SW 1271 (cell line): ENCODE data around the gene NEURL3.

Experiments used
- DNase-seq, 2 experiments: peaks; one replicate each; lab custom pipeline; 2025; lab: John Stamatoyannopoulos, UW

NEURL3 gene

DNA sequence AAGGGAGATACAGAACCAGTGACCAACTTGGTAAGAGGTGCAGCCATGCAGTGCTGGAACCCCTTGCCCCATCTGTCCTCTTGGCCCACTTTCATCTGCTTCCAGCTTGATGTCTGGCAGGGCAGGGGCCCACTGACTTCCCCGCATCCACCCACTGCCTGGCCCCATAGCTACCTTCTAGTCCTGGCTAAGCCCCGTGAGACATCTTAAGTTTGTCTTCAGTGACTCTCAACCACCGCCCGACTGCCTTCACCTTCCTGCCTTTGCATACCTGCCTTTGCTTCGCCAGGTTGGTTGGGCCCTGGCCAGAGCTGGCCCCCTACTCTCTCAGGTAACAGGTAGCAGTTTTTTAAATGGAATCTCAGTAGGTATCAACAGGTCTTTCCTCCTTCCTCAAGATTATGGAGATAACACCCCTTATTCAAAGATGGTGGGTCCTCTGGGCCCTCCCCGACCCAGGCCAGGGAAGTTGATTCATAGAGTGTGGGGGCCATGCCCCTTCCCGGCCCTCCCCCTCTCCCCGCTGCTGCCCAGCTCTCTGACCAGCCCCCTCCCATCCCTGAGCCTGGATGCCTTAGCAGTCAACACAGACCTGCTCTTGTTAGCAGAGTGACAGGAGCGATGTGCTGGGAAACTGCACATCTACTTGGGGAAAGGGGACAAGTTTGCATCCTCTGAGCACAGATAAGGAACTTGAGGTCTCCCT lies 34.2 kb upstream of the NEURL3 start:
- DNase-seq: no peak

- no peak for DNase-seq
Measured at GRCh38 chr2:96538487-96539214, 33.5 kb upstream of the NEURL3 start.

DNA sequence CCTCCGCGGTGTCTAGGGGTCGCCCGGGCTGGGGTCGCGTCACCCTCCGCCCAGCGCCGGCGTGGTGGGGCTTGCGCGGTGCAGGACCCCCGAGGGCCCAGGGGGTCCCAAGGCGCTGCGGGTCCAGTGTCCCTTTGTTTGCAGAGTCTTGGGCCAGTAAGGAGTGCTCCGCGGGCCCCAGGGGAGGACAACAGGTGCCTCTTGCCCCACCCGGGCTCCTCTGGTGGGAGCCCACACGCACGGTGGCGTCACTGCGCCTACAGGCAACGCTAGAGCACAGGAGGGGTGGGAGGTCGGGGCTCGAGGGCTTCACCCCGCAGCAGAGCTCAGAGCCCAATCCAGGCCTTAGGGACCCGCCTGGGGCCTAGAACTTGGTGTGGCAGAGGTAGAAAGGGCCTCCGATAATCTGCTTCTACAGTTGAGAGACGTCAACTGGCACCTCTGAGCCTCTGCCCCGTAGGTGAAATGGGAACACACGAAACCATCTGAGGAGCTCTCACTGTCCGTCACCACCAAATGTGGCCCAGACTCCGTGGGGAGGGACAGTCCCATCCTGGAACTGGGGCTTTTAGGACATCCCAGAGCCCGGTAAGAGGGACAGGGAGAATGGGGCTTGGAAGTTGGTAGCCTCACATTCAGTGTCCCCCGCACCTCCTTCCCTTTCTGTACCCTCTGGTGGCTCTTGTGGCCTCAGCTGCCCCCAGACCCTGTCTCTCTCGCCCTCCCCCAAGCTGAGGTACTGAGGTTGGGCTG lies 32.8 kb upstream of the NEURL3 start:
- no peak for DNase-seq

GRCh38 chr2:96537066-96537733 lies 32.0 kb upstream of the NEURL3 start:
- peak in 1 of 2 experiments; percentile 54 for DNase-seq

GRCh38 chr2:96536445-96537065 lies 31.4 kb upstream of the NEURL3 start, which contains the start of gene ARID5A:
Gene ARID5A, plus strand, starts transcription at chr2:96536752. Its CDS starts 75 bp downstream, at chr2:96536827.
- DNase-seq: peak; percentile 83 to 86

DNA sequence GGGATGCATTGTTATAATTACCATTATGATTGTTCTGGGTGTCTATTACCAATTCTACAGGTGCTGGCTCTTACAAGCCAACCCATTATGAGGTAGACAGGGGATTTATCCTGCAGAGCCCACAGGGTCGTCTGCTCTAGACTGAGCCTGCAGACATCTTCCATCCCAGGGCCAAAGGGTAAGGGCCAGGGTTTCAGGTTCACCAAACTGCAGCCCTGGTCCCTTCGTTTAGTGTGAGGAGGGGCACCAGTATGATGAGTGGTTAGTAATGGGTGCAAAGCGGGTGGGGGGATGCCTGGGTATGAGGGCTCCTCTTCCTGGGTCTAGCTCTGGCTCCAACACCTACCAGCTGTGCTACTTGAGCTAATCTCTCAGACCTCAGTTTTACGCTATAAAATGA lies 30.2 kb upstream of the NEURL3 start:
- DNase-seq: no peak

DNA sequence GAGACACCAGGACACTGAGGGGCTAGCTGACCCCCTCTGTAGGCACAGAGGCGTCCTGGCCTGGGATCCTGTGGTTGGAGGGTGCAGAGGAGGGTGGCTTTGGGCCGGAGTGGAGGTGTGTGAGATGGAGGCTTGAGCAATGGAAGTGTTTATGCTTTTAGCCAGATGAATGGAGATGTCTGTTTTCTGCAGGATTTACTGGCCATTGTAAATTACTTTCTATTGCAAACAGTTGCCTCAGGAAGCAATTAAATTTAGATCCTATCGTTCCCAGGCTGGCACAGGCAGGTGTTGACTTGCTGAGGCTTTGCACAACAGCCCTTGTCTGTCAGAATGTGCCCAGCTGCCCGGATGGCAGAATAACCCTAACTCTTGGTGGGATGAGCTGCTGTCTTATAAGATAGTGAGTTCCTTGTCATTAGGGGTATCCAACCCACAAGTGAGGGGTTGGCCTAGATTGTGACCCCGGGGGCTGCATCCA lies 29.6 kb upstream of the NEURL3 start:
- no peak for DNase-seq

DNA sequence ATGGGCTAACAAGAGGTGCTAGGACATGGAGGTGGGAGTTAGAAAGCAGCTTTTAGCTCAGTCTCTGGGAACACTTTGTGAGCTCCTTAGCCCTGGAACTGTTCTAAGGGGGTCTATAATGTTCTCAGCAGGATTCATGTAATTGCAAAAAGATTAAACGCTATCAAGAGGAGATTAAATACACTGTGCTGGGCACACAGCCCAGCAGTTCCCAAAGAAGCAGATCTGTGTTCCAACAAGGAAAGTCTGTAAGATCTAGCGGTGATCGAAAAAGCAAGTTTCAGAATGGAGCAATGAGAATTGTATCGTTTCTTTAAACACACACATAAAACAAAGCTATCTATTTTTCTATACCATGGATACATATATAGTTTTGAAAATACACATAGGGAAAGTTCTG lies 29.0 kb upstream of the NEURL3 start:
- no peak for DNase-seq

- no peak for DNase-seq
Measured at GRCh38 chr2:96533292-96534073, 28.3 kb upstream of the NEURL3 start.

DNA sequence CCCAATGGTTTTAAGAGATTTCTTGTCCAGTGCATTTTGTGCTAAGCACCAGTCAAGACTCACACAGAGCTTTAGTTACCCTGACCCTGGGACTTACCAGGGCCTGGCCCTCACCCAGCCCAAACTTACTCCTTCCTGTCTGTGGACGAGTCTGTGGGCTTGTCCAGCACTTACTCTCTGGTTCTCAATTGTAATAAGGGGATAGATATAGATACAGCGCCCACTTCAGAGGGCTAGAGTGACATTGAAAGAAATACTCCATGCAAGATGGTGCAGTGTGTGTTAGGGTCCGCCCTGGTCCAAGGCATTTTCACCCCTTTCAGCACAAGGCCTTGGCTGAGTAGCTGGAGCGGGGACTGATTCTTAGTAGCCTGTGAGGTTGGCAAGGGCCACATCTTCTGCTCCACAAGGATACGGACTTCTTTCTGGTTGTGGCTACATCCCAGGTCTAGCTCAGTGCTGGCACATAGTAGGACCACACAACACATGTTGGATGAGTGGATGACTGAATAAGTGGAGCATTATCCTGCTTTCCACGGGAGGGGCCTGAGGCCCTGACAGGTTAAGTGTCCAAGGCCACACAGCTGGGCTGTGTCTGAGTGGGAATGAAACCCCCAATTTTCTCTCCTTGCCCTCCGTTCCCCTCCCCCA lies 27.6 kb upstream of the NEURL3 start:
- no peak for DNase-seq

DNA sequence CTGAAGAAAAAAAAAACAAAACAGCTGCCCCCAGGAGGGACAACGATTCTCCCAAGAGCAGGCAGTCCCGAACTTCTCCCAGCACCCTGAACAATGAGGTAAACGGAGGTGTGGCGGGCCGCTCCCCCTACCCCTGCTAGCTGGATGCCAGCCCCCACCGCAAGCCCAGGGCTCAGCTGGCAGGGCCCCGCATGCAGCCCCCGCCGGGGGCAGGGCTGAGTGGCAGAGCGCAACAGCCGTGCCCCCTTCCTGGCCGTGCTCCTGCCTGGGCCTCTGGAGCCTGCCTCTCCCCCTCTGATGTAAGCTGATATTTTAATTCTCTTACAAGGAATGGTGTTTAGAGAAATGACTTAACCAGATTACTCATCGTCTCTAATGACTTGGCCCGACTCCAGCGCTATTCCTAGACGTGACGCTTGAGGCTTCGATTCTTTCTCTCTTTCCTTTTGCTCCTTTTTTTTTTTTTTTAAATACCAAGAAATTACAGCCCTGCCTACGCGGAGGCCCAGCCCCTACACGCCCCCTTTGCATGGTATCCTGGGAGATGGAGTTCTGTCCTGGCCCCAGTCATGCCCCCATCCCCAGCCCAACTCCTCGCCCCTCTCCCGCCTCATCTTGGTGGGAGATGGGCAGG lies 26.8 kb upstream of the NEURL3 start:
- DNase-seq: peak; percentile 80 to 95

- no peak for DNase-seq
Measured at GRCh38 chr2:96531366-96531765, 26.2 kb upstream of the NEURL3 start.

DNA sequence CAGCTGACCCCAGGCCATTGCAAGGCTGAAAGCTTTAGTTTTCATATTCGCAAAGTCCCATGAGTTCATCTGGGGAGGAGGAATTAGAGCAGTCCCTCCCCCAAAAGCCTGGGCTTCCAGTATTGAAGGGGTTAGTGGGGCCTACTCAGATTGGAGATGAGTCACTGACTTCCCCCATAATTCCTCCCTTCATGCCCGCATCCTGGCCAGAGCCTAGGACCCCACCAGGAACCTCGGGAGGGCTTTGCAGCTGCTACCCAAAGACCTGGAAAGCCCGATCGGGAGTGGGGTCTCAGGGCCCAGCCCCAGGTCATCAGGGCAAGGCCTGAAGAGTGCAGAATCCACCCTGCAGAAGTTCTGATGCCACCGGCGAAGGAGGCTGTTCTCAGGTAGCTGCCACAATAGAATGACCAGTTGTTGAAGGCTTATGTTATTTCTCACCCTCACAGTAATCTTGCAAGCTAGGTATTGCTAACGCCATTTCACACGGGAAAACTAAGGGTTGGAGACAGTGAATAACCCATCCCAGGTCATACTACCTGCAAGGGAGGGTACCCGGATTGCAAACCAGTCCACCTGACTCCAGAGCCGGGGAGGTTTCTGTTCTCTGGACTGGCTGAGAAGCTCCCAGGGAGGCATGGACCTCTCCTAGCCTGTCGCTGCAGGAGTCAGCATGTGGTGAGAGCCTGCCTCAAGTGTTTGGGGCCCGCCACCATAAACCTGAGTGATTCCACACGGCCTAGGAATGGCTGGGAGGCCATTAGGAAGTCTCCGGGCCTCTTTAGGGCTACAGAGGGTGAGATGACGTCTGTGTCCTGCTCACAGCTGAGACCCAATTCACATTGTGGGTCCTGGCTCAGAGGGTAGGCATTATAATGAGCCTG lies 25.6 kb upstream of the NEURL3 start:
- no peak for DNase-seq

DNA sequence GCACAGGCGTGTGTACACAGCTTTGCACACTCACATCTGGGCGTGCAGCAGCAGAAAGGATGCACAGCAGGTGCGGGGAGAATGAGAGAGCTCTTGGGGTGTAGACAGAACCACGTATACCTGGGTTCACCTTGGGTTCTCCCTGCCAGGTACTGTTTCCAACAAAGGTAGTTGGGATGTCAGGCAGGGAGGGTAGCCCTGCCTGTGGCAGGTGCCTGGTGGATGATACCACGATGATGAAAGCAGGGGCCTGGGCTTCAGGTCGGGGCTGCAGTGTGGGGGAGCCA lies 24.9 kb upstream of the NEURL3 start:
- no peak for DNase-seq

DNA sequence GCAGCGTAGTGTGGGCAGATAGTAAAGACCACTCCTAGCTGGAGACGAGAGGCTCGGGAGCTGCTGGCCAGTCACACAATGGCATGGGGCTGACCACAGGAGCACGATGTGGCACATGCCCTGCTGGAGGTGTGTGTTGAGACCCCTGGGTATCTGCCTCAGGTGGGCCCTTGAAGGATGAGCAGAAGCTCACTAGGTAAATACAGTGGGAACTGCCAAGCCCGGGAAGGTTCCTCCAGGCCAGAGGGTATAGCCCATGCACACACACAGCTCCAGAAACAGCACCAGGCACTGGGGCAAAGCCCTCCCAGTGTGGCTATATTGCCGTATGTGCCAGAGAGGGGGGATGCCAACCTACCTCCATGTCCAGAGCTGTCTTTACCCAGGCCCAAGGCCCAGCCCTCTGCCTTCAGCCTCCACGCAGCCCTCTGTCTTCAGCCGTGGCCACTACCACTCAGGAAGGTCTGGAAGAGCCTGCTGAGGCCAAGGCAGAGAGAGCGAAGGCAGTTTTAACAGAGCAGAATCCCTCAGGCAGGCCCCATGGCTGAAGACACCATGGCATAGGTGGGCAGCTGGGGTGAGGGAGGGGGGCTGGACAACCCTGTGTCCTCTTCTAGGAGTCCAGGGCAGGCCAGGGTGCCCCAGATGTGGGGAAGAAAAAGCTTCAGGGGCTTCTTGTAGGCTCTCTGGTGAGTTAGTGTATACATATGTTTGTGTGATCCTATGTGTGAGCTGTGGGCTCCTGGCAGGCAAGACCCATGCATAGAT lies 24.4 kb upstream of the NEURL3 start:
- DNase-seq: no peak

GRCh38 chr2:96528700-96529375 lies 23.7 kb upstream of the NEURL3 start:
- no peak for DNase-seq

DNA sequence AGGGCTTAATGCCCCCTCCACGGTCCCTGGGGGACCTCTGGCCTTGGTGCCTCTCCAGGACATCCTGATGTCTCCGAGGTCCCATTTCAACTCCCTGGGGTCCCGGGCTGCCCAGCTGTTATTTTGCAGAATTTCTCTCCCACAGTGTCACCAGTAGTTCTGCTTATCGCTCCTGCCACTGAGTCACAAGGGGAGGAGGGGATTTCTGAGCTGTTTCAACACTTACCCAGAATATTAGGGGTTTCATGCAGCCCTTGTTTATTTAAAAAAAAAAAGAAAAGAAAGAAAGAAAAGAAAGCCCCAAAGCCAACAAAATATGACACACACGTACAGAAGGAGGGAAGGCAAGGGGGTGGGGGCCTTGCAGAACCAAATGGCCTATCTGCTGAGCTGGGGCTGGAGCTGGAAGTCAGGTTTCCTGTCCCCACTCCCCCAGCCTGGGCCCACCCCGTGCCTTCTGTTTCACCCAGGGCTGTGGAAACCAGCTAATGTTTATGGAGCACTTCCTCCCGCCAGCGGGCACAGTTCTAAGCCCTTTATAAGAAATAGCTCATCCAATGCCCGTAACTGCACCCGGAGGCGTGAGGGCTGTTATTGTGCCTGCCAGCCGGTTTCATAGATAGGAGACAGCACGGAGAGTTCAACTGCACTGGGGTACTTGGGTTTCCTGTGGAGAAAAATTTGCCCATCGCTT lies 23.0 kb upstream of the NEURL3 start:
- DNase-seq: no peak
